ENCODE measurements around the gene TMEM31. TPM values are rescaled to one million over a fixed set of nuclear protein-coding genes. Genes with fewer than 3 reads are reported as not detected.

Gene TMEM31
- total RNA-seq (not detected in 2 replicates), polyA plus RNA-seq (0.19 TPM in 1 of 2 replicates, not detected in the other), polyA minus RNA-seq (not detected in 2 replicates), Bru-seq, nascent RNA (not detected), BruChase-seq, experiment 1, labeled RNA remaining after a 6-hour chase (percentile 30 among the genes with signal in this experiment), BruChase-seq, experiment 2, labeled RNA remaining after a 2-hour chase (percentile 11 among the genes with signal in this experiment)
- not detected in 2 replicates for polyA plus RNA-seq (2011; cell fraction: cytosol; rRNA removed)
- not detected in 2 replicates for polyA plus RNA-seq (2011; cell fraction: nucleus; rRNA removed)
- not detected in 2 replicates for polyA plus RNA-seq (2012)
- not detected for polyA minus RNA-seq (2011; cell fraction: cytosol; rRNA and poly(A)+ RNA removed)
- polyA minus RNA-seq (2011; cell fraction: nucleus; rRNA and poly(A)+ RNA removed), result not detected in 2 replicates
- long read RNA-seq, result 0 reads

GRCh38 chrX:103710609-103711008 is at the start of gene TMEM31:
Gene TMEM31 (plus strand): TSS chrX:103710909. CDS start chrX:103712259, 1,350 bp downstream.
- no TSS peak for BruUV-seq (replicated peaks)
- Histone ChIP-seq H3K4me3 (replicated peaks in 1 of 3; ENCODE audit: insufficient read depth in 1 of 3, low read depth in 1 of 3, low read length in 3 of 3) (no peak within 1 kb of the TSS), H3K9ac (replicated peaks; ENCODE audit: extremely low read depth, insufficient read depth, low read length) (no peak within 1 kb of the TSS), H3K4me2 (ENCODE audit: insufficient read depth, low read length) (no peak within 1 kb of the TSS), H4K20me1 (replicated peaks; ENCODE audit: control insufficient read depth, extremely low read depth, insufficient read depth, low read length) (no peaks in the 10 kb centered on the region), H3K4me1 (ENCODE audit: control insufficient read depth, extremely low read depth, insufficient read depth, low read length) (no peaks in the 10 kb centered on the region), H3K36me3 (ENCODE audit: control insufficient read depth in 2 of 2, extremely low read depth in 1 of 2, insufficient read depth in 2 of 2, low read length in 2 of 2) (no peaks in the 10 kb centered on the region), H2AFZ (ENCODE audit: low read depth, low read length) (no peak within 1 kb of the TSS), H3K79me2 (ENCODE audit: control insufficient read depth, insufficient read depth, low read length) (no peaks in the 10 kb centered on the region), H3K9me1 (replicated peaks; ENCODE audit: control insufficient read depth, extremely low read depth, insufficient read depth, low read length) (no peaks in the 10 kb centered on the region), H3K27ac (ENCODE audit: insufficient read depth, low read depth, low read length) (no peak within 1 kb of the TSS), H3K9me3 (replicated peaks; ENCODE audit: control insufficient read depth, insufficient read depth, low read length) (no peaks in the 10 kb centered on the region), H3K27me3 (ENCODE audit: control insufficient read depth in 2 of 2, insufficient read depth in 2 of 2, low read length in 2 of 2) (no peaks in the 10 kb centered on the region)
- DNase-seq (ENCODE audit: low read depth, low spot score), result no peak
- intact Hi-C loops (cut with micrococcal nuclease), result loop anchor here (1.0 kb wide), 3 partner anchors 64 to 177 kb away; no protein-coding TSS in a partner anchor
- FAIRE-seq, result no peak
- CTCF ChIA-PET, result interaction anchor here (0.9 to 3.2 kb wide), 6 partner anchors 9 to 108 kb away, joined by 3 to 46 read pairs (median 5); partner anchors contain the start of gene PLP1
- no peak for TF ChIP-seq MAX (IDR thresholded peaks at IDR 0.05; ENCODE audit: insufficient read depth, insufficient read length)
- no peak for TF ChIP-seq POLR2AphosphoS5 (IDR thresholded peaks at IDR 0.05; ENCODE audit: insufficient read depth, low read depth, low read length)
- TF ChIP-seq MYC (IDR thresholded peaks at IDR 0.05; ENCODE audit: low read depth, low read length), result no peak
- TF ChIP-seq GATA2 (IDR thresholded peaks at IDR 0.05; ENCODE audit: insufficient read depth, insufficient read length, low read depth, low read length), result no peak
- no peak for TF ChIP-seq POLR2A (IDR thresholded peaks at IDR 0.05; ENCODE audit: low read depth, low read length)
- no peak for TF ChIP-seq JUN (IDR thresholded peaks at IDR 0.05; ENCODE audit: borderline replicate concordance, insufficient read depth, insufficient read length, low read depth)
- TF ChIP-seq CTCF (IDR thresholded peaks at IDR 0.05; ENCODE audit: extremely low read depth in 1 of 2, insufficient read depth in 1 of 2, low read depth in 1 of 2, low read length in 2 of 2), result no peak
- no peak for TF ChIP-seq FOS (IDR thresholded peaks at IDR 0.05; ENCODE audit: borderline replicate concordance, insufficient read depth, low read length)
- no peak for TF ChIP-seq EZH2 (IDR thresholded peaks at IDR 0.05; ENCODE audit: borderline replicate concordance, low read depth, low read length, severe bottlenecking)
- POLR2A ChIA-PET, result interaction anchor here (0.7 kb wide), 1 partner anchor 8 kb away, joined by 3 read pairs; no protein-coding TSS in a partner anchor
- dilution Hi-C loops (cut with MboI; ENCODE audit: extremely low pct_ligation_motif_present, low sequenced_read_pairs), result no loop called here
